H1 (cell line): ENCODE results near the gene NT5DC3. TPM values are rescaled to one million over a fixed set of nuclear protein-coding genes. Genes with fewer than 3 reads are reported as not detected.

ENCODE experiments used
- TBP ChIP-seq: IDR thresholded peaks from 2 replicates; pipeline ENCODE4 v1.6.1; 2011; ENCODE audit warnings: low read depth, low read length, improper control_type of control experiment
- polyA plus RNA-seq, 7 experiments: library from polyadenylated mRNA; depleted of rRNA in 3 of 7; stranded (reverse) in 5 of 7; unstranded in 2 of 7; fragments of >200 nt in 5 of 7; fragments of 200-250 nt in 2 of 7; gene quantifications; 1 replicate in 5 of 7; 2 replicates in 1 of 7; 4 replicates in 1 of 7; pipeline versions ENCODE4 v1.2.1 to v1.2.3, GENCODE V29; 2011 to 2013; ENCODE audit warnings: missing spikeins in 2 of 7, mixed read lengths in 2 of 7
- total RNA-seq: library from RNA; stranded (reverse); fragmentation: NEBNext Ultra II Directional; extraction: Animal tissue kit (Norgen Biotek cat#: 25700); gene quantifications from 2 replicates; pipeline ENCODE4 v1.2.1, GENCODE V29; 2021

The NT5DC3 gene
- total and polyA plus RNA-seq, 2 of the 8 experiments (the other 6 are each of a cell fraction or from before 2014, with no cell fraction given): 5.4 to 14.8 TPM

DNA sequence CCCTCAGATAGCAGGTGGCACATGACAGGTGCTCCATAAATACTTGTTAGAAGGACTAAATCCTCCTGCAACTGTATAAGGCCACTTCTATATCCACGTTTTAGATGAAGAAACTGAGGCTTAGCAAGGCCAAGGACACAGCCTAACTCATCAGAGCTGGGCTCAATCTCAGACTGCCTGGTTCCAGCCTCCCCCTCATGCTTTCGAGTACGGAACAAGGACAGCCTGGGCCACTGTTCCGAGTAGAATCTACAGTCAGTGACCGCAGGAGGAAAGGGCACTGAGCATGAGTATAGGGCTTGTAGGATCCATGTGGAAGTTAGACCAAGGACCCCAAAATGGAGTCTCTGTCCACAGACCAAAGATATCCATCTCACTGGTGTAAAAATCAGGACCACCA lies 84.6 kb downstream of the NT5DC3 start (continued):
- TF ChIP-seq TBP: no peak
- TF ChIP-seq, all 59 proteins: peak for 0
